ENCODE data around the gene ZNF519. TPM values are rescaled to one million over a fixed set of nuclear protein-coding genes. Genes with fewer than 3 reads are reported as not detected.

Gene ZNF519
- polyA plus RNA-seq, 1 donor (not counting 4 experiments of a cell fraction or from before 2014, with no cell fraction given): 3.6 TPM

DNA sequence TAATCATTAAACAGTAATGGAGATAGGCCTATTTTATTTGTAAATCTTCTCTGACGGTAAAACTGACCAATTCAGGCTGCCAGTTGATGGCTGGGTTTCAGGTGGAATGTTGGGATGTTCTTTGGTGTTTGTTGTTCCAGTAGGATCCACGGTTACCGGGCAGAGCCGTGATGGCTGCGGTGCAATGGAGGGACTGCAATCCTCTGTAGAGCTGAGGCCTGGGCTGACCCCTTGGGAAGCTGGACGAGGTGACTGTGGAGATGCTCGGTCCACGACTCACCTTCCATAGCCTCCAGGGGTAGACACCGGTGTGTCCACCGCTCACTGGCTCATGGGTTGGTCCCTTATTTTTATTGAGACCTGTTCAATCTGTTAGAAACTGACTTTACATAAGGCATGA is 42.5 kb downstream of the ZNF519 start:
- Histone ChIP-seq H3K27ac (ENCODE audit: control insufficient read depth, insufficient read depth, low read length) (no peak overlapping the region), H3K27me3 (ENCODE audit: control insufficient read depth, extremely low read depth, insufficient read depth, low read length) (no peaks in the 10 kb centered on the region), H3K4me1 (ENCODE audit: control insufficient read depth, extremely low read depth, insufficient read depth, low read length) (no peaks in the 10 kb centered on the region), H3K9ac (ENCODE audit: control insufficient read depth, extremely low read depth, insufficient read depth, low read length) (no peak overlapping the region), H3K79me2 (ENCODE audit: control insufficient read depth, insufficient read depth, low read length) (no peaks in the 10 kb centered on the region), H3K4me3 (ENCODE audit: control insufficient read depth in 2 of 3, extremely low read depth in 1 of 3, insufficient read depth in 2 of 3, low read depth in 1 of 3, low read length in 3 of 3) (no peak overlapping the region), H3K4me2 (ENCODE audit: control insufficient read depth, extremely low read depth, insufficient read depth, low read depth, low read length) (no peak overlapping the region), H3K9me1 (ENCODE audit: control insufficient read depth, extremely low read depth, insufficient read depth, low read length) (no peaks in the 10 kb centered on the region), H3K36me3 (ENCODE audit: control insufficient read depth in 2 of 2, extremely low read depth in 1 of 2, insufficient read depth in 2 of 2, low read length in 2 of 2) (no peaks in the 10 kb centered on the region), H4K20me1 (ENCODE audit: control insufficient read depth, extremely low read depth, insufficient read depth, low read length) (no peaks in the 10 kb centered on the region), H2AFZ (ENCODE audit: control insufficient read depth, low read length) (no peak overlapping the region), H3K9me3 (ENCODE audit: control insufficient read depth, low read depth, low read length) (no peaks in the 10 kb centered on the region)
- TF ChIP-seq, protein P1, sequence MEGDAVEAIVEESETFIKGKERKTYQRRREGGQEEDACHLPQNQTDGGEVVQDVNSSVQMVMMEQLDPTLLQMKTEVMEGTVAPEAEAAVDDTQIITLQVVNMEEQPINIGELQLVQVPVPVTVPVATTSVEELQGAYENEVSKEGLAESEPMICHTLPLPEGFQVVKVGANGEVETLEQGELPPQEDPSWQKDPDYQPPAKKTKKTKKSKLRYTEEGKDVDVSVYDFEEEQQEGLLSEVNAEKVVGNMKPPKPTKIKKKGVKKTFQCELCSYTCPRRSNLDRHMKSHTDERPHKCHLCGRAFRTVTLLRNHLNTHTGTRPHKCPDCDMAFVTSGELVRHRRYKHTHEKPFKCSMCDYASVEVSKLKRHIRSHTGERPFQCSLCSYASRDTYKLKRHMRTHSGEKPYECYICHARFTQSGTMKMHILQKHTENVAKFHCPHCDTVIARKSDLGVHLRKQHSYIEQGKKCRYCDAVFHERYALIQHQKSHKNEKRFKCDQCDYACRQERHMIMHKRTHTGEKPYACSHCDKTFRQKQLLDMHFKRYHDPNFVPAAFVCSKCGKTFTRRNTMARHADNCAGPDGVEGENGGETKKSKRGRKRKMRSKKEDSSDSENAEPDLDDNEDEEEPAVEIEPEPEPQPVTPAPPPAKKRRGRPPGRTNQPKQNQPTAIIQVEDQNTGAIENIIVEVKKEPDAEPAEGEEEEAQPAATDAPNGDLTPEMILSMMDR (optimal IDR thresholded peaks at IDR 0.05 in 1 of 3, IDR thresholded peaks at IDR 0.05 in 1 of 3, conservative IDR thresholded peaks at IDR 0.05 in 1 of 3; ENCODE audit: extremely low read depth in 1 of 3, insufficient read depth in 2 of 3, low read length in 3 of 3): no peak
- dilution Hi-C loops (cut with MboI; ENCODE audit: extremely low pct_ligation_motif_present, low sequenced_read_pairs): no loop called here
- FAIRE-seq (no peak), DNase-seq (ENCODE audit: low read depth, low spot score) (no peak)

DNA sequence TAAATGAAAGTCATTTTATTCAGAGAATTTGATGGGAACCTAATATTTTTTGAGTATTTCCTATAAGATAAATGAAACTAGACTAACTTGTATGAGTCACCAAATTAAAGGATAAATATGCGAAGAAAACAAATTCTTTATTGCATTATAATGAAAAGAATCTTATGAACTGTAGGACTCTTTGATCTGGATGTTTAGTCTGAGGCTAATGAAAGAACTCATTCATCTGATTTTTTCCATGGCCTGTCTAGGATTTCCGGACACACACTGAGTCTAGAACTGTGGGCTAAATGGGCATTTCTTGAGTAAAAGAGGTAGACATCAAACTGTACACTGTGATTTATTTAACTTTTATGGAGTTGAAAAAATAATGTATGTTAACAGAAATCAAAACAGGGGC is 43.0 kb downstream of the ZNF519 start:
- DNase-seq (ENCODE audit: low read depth, low spot score): no peak
- no peaks in the 10 kb centered on the region for H3K79me2 ChIP-seq (ENCODE audit: control insufficient read depth, insufficient read depth, low read length)
- no peaks in the 10 kb centered on the region for H3K4me1 ChIP-seq (ENCODE audit: control insufficient read depth, extremely low read depth, insufficient read depth, low read length)
- no peaks in the 10 kb centered on the region for H3K9me1 ChIP-seq (ENCODE audit: control insufficient read depth, extremely low read depth, insufficient read depth, low read length)
- H3K27me3 ChIP-seq (ENCODE audit: control insufficient read depth, extremely low read depth, insufficient read depth, low read length): no peaks in the 10 kb centered on the region
- no peak overlapping the region for H2AFZ ChIP-seq (ENCODE audit: control insufficient read depth, low read length)
- H3K4me2 ChIP-seq (ENCODE audit: control insufficient read depth, extremely low read depth, insufficient read depth, low read depth, low read length): no peak overlapping the region
- no peaks in the 10 kb centered on the region for H3K9me3 ChIP-seq (ENCODE audit: control insufficient read depth, low read depth, low read length)
- dilution Hi-C loops (cut with MboI; ENCODE audit: extremely low pct_ligation_motif_present, low sequenced_read_pairs): no loop called here
- no peaks in the 10 kb centered on the region for H3K36me3 ChIP-seq (ENCODE audit: control insufficient read depth in 2 of 2, extremely low read depth in 1 of 2, insufficient read depth in 2 of 2, low read length in 2 of 2)
- no peak for FAIRE-seq
- H3K27ac ChIP-seq (ENCODE audit: control insufficient read depth, insufficient read depth, low read length): no peak overlapping the region
- no peaks in the 10 kb centered on the region for H4K20me1 ChIP-seq (ENCODE audit: control insufficient read depth, extremely low read depth, insufficient read depth, low read length)
- H3K9ac ChIP-seq (ENCODE audit: control insufficient read depth, extremely low read depth, insufficient read depth, low read length): no peak overlapping the region
- H3K4me3 ChIP-seq (ENCODE audit: control insufficient read depth in 2 of 3, extremely low read depth in 1 of 3, insufficient read depth in 2 of 3, low read depth in 1 of 3, low read length in 3 of 3): no peak overlapping the region
- no peak for TF ChIP-seq EZH2 (IDR thresholded peaks at IDR 0.05; ENCODE audit: low read length)
- TF ChIP-seq, protein P1 (optimal IDR thresholded peaks at IDR 0.05 in 1 of 3, IDR thresholded peaks at IDR 0.05 in 1 of 3, conservative IDR thresholded peaks at IDR 0.05 in 1 of 3; ENCODE audit: extremely low read depth in 1 of 3, insufficient read depth in 2 of 3, low read length in 3 of 3): no peak
